ENCODE measurements around the gene TENM3.

The TENM3 gene

GRCh38 chr4:182470215-182470614 is 227.0 kb downstream of the TENM3 start:
- no peak for DNase-seq

- no peak for DNase-seq
These were observed 232.3 kb downstream of the TENM3 start for GRCh38 chr4:182475539-182475938.

- no peak for DNase-seq
These were observed 235.3 kb downstream of the TENM3 start for GRCh38 chr4:182478475-182478874.

- no peak for DNase-seq
These were observed 240.5 kb downstream of the TENM3 start for GRCh38 chr4:182483685-182484084.

- DNase-seq = no peak
These were observed 243.7 kb downstream of the TENM3 start for GRCh38 chr4:182486881-182487280.

GRCh38 chr4:182488896-182489295 is 245.7 kb downstream of the TENM3 start:
- no peak for DNase-seq

- DNase-seq = no peak
These were observed 246.4 kb downstream of the TENM3 start for GRCh38 chr4:182489607-182490006.

- DNase-seq = no peak
These were observed 248.5 kb downstream of the TENM3 start for GRCh38 chr4:182491719-182492118.

GRCh38 chr4:182492423-182492822 is 249.2 kb downstream of the TENM3 start:
- DNase-seq = no peak

GRCh38 chr4:182493377-182493776 is 250.2 kb downstream of the TENM3 start:
- no peak for DNase-seq

GRCh38 chr4:182494103-182494502 is 250.9 kb downstream of the TENM3 start:
- no peak for DNase-seq

GRCh38 chr4:182495031-182495430 is 251.8 kb downstream of the TENM3 start:
- DNase-seq = no peak

- DNase-seq = no peak
These were observed 252.6 kb downstream of the TENM3 start for GRCh38 chr4:182495645-182496385.

- no peak for DNase-seq
These were observed 253.2 kb downstream of the TENM3 start for GRCh38 chr4:182496408-182496807.

GRCh38 chr4:182502064-182502463 is 258.9 kb downstream of the TENM3 start:
- DNase-seq = no peak

- DNase-seq = no peak
These were observed 261.3 kb downstream of the TENM3 start for GRCh38 chr4:182504463-182504862.

GRCh38 chr4:182507805-182508204 is 264.6 kb downstream of the TENM3 start:
- DNase-seq = no peak

- no peak for DNase-seq
These were observed 267.6 kb downstream of the TENM3 start for GRCh38 chr4:182510836-182511235.

GRCh38 chr4:182513587-182514291 is 270.5 kb downstream of the TENM3 start:
- DNase-seq = no peak

- DNase-seq = no peak
These were observed 275.2 kb downstream of the TENM3 start for GRCh38 chr4:182518421-182518820.

GRCh38 chr4:182519528-182519927 is 276.3 kb downstream of the TENM3 start:
- DNase-seq = no peak

- no peak for DNase-seq
These were observed 277.8 kb downstream of the TENM3 start for GRCh38 chr4:182521011-182521410.

- DNase-seq = no peak
These were observed 285.6 kb downstream of the TENM3 start for GRCh38 chr4:182528819-182529218.

GRCh38 chr4:182530451-182530850 is 287.2 kb downstream of the TENM3 start:
- no peak for DNase-seq
